GM18909 (cell line): ENCODE measurements around the gene SLC13A3.

Source experiments
- ATAC-seq: cut with Tn5 transposase; IDR thresholded peaks from one replicate; pipeline ENCODE4 v1.9.1; 2021; ENCODE audit warnings: mild to moderate bottlenecking; ENCODE audit not compliant: unreplicated experiment, poor library complexity

Gene SLC13A3

GRCh38 chr20:46583411-46584214, 67.6 kb downstream of the SLC13A3 start:
- ATAC-seq: no peak

- ATAC-seq: no peak
Observed at GRCh38 chr20:46582648-46583047, 68.6 kb downstream of the SLC13A3 start.

- ATAC-seq: no peak
Observed at GRCh38 chr20:46581391-46581790, 69.9 kb downstream of the SLC13A3 start.

- ATAC-seq: no peak
Observed at GRCh38 chr20:46580613-46581205, 70.5 kb downstream of the SLC13A3 start.

- ATAC-seq: no peak
Observed at GRCh38 chr20:46578745-46579144, 72.5 kb downstream of the SLC13A3 start.

GRCh38 chr20:46576774-46577395, 74.4 kb downstream of the SLC13A3 start:
- no peak for ATAC-seq

GRCh38 chr20:46575937-46576461, 75.3 kb downstream of the SLC13A3 start:
- ATAC-seq: no peak

- no peak for ATAC-seq
Observed at GRCh38 chr20:46575394-46575793, 75.9 kb downstream of the SLC13A3 start.

GRCh38 chr20:46573788-46574584, 77.3 kb downstream of the SLC13A3 start:
- no peak for ATAC-seq

- ATAC-seq: no peak
Observed at GRCh38 chr20:46573234-46573633, 78.0 kb downstream of the SLC13A3 start.

GRCh38 chr20:46572790-46573189, 78.5 kb downstream of the SLC13A3 start:
- no peak for ATAC-seq

GRCh38 chr20:46572153-46572552, 79.1 kb downstream of the SLC13A3 start:
- no peak for ATAC-seq

- ATAC-seq: no peak
Observed at GRCh38 chr20:46571418-46571817, 79.8 kb downstream of the SLC13A3 start.

- ATAC-seq: no peak
Observed at GRCh38 chr20:46570956-46571355, 80.3 kb downstream of the SLC13A3 start.

- no peak for ATAC-seq
Observed at GRCh38 chr20:46569961-46570360, 81.3 kb downstream of the SLC13A3 start.

- ATAC-seq: no peak
Observed at GRCh38 chr20:46568570-46569129, 82.6 kb downstream of the SLC13A3 start.

GRCh38 chr20:46566125-46566524, 85.1 kb downstream of the SLC13A3 start:
- no peak for ATAC-seq

GRCh38 chr20:46564241-46564957, 86.9 kb downstream of the SLC13A3 start:
- no peak for ATAC-seq

GRCh38 chr20:46563860-46564221, 87.4 kb downstream of the SLC13A3 start:
- no peak for ATAC-seq
